ENCODE data around the gene EEFSEC.

EEFSEC gene

DNA sequence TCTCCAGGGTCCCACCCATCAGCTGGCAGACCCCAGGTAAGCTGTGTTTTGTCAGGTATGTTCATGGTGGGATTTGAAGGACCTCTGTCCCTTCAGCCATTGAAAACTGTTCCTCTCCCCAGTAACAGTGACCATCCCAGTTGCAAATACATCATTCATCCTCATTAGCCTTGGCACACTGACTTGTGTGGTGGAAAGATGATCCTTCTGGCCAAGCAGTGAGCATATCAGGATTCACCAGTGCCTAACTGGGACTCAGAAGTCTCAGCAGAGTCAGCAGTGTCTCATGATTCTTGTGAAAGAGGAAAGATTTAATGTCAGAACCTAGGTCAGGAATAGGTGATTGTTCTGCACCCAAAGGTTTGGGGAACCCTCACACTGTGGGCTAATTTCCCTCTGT lies 223.2 kb downstream of the EEFSEC start:
- DNase-seq (ENCODE audit: low read depth in 1 of 2, low spot score in 1 of 2) = no peak
- TF ChIP-seq, protein P1, sequence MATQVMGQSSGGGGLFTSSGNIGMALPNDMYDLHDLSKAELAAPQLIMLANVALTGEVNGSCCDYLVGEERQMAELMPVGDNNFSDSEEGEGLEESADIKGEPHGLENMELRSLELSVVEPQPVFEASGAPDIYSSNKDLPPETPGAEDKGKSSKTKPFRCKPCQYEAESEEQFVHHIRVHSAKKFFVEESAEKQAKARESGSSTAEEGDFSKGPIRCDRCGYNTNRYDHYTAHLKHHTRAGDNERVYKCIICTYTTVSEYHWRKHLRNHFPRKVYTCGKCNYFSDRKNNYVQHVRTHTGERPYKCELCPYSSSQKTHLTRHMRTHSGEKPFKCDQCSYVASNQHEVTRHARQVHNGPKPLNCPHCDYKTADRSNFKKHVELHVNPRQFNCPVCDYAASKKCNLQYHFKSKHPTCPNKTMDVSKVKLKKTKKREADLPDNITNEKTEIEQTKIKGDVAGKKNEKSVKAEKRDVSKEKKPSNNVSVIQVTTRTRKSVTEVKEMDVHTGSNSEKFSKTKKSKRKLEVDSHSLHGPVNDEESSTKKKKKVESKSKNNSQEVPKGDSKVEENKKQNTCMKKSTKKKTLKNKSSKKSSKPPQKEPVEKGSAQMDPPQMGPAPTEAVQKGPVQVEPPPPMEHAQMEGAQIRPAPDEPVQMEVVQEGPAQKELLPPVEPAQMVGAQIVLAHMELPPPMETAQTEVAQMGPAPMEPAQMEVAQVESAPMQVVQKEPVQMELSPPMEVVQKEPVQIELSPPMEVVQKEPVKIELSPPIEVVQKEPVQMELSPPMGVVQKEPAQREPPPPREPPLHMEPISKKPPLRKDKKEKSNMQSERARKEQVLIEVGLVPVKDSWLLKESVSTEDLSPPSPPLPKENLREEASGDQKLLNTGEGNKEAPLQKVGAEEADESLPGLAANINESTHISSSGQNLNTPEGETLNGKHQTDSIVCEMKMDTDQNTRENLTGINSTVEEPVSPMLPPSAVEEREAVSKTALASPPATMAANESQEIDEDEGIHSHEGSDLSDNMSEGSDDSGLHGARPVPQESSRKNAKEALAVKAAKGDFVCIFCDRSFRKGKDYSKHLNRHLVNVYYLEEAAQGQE (IDR thresholded peaks at IDR 0.05; ENCODE audit: insufficient replicate concordance, low read depth) = no peak
- TF ChIP-seq POLR2AphosphoS5 (IDR thresholded peaks at IDR 0.05; ENCODE audit: low read depth) (no peak), GABPA (IDR thresholded peaks at IDR 0.05; ENCODE audit: low read depth) (no peak), SPI1 (IDR thresholded peaks at IDR 0.05; ENCODE audit: borderline replicate concordance, low read depth) (no peak)
- TF ChIP-seq, protein P2, sequence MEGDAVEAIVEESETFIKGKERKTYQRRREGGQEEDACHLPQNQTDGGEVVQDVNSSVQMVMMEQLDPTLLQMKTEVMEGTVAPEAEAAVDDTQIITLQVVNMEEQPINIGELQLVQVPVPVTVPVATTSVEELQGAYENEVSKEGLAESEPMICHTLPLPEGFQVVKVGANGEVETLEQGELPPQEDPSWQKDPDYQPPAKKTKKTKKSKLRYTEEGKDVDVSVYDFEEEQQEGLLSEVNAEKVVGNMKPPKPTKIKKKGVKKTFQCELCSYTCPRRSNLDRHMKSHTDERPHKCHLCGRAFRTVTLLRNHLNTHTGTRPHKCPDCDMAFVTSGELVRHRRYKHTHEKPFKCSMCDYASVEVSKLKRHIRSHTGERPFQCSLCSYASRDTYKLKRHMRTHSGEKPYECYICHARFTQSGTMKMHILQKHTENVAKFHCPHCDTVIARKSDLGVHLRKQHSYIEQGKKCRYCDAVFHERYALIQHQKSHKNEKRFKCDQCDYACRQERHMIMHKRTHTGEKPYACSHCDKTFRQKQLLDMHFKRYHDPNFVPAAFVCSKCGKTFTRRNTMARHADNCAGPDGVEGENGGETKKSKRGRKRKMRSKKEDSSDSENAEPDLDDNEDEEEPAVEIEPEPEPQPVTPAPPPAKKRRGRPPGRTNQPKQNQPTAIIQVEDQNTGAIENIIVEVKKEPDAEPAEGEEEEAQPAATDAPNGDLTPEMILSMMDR (IDR thresholded peaks at IDR 0.05; ENCODE audit: insufficient read depth, low read length) = no peak
- no peak overlapping the region for H3K27ac ChIP-seq (replicated peaks)
- no peaks in the 10 kb centered on the region for H3K27me3 ChIP-seq (ENCODE audit: insufficient read depth, poor library complexity, severe bottlenecking)
- H3K4me3 ChIP-seq (replicated peaks; ENCODE audit: insufficient read depth, low read length) = no peak overlapping the region

DNA sequence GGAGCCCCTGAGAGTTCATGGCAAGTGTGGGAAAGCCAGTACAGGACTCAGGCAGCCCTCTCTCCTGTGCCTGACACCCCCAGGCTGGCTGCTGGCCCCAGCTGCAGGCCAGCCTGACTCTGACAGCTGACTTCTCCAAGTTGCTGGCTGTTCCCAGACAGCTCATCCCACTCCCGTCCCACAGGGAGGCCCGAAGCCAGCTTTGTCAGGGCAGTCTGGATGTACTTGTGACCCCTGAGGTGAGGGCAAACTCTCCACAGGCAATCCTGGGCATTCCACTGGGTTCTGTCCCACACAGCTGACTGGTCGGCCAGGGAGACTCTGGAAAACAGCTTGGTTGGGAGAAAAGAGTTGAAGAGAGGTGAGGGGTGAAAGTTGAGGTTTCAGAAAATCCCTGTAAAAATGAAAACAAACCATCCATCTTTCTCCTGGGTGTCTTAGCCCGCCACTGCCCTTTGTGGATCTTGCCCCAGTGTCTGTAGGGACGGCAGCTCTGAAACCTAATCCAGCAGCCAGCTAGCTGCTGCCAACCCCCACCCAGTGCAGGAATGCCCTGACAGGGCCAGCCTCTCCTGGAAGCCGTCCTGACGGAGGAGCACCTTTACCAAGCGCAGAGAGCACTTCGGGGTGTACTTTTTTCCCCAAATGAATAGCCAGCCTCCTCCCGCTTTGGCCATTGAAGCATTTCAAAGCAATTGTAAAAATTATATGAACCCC lies 225.5 kb downstream of the EEFSEC start:
- no peak overlapping the region for H3K27ac ChIP-seq (replicated peaks)
- no peak overlapping the region for H3K4me3 ChIP-seq (replicated peaks; ENCODE audit: insufficient read depth, low read length)
- DNase-seq (ENCODE audit: low read depth in 1 of 2, low spot score in 1 of 2) = no peak
- TF ChIP-seq, protein P1 (IDR thresholded peaks at IDR 0.05; ENCODE audit: insufficient replicate concordance, low read depth) = no peak
- no peak for TF ChIP-seq SPI1 (IDR thresholded peaks at IDR 0.05; ENCODE audit: borderline replicate concordance, low read depth)
- TF ChIP-seq, protein P2 (IDR thresholded peaks at IDR 0.05; ENCODE audit: insufficient read depth, low read length) = no peak
- no peak for TF ChIP-seq GABPA (IDR thresholded peaks at IDR 0.05; ENCODE audit: low read depth)
- TF ChIP-seq POLR2AphosphoS5 (IDR thresholded peaks at IDR 0.05; ENCODE audit: low read depth) = no peak
- no peaks in the 10 kb centered on the region for H3K27me3 ChIP-seq (ENCODE audit: insufficient read depth, poor library complexity, severe bottlenecking)

DNA sequence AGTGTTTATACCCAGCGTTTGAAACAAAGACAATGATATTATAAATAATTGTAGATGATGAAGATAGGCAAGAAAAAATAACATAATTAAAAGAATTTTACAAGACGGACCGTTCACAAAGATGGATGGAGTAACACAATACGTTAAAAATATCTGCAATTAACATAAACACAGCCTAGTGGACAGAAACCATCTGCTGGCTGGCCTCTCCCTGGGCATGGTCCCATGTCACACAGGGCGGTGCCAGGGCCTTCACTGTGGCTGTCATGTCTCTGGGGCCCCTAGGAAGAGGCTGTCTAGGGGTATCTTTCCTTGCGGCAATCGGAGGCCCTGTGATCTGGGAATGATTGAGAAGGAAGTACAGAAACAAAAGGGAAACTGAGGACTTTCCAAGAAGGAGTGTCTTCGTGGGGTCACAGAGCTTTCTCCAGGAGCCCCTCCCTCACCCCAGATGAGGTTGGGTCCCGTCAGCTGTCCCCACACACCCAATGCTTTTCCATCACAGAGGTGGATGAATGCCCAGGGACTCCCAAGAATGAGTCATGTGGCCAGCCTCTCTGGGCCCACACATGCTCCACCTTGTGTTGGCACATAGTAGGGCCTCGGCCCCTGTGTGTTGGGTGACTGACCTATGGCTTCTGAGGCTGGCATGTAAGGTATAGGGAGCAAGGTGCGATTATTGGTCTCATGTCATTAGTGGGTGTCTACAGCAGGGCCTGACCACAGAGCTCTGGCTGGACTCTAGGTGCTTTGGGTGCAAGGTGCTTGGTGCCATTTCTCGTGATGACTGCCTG lies 226.3 kb downstream of the EEFSEC start:
- no peak overlapping the region for H3K27ac ChIP-seq (replicated peaks)
- no peak overlapping the region for H3K4me3 ChIP-seq (replicated peaks; ENCODE audit: insufficient read depth, low read length)
- TF ChIP-seq, protein P1 (IDR thresholded peaks at IDR 0.05; ENCODE audit: insufficient replicate concordance, low read depth) = no peak
- TF ChIP-seq GABPA (IDR thresholded peaks at IDR 0.05; ENCODE audit: low read depth) (no peak), POLR2AphosphoS5 (IDR thresholded peaks at IDR 0.05; ENCODE audit: low read depth) (no peak), SPI1 (IDR thresholded peaks at IDR 0.05; ENCODE audit: borderline replicate concordance, low read depth) (no peak)
- TF ChIP-seq, protein P2 (IDR thresholded peaks at IDR 0.05; ENCODE audit: insufficient read depth, low read length) = no peak
- DNase-seq (ENCODE audit: low read depth in 1 of 2, low spot score in 1 of 2) = no peak
- H3K27me3 ChIP-seq (ENCODE audit: insufficient read depth, poor library complexity, severe bottlenecking) = no peaks in the 10 kb centered on the region

All from HL-60 (cell line).